GM23338 (cell line): ENCODE measurements around the gene CDC23.

Experiments
- CTCF ChIP-seq, 2 experiments: fragments of 200-600 bp in 1 of 2; sonication (generic) in 1 of 2; conservative IDR thresholded peaks; 2 replicates each; pipeline versions ENCODE4 v1.5.1 to v1.6.1; 2016 to 2017; ENCODE audit warnings: antibody characterized with exemption in 2 of 2, low read depth in 2 of 2, mild to moderate bottlenecking in 2 of 2, moderate library complexity in 1 of 2
- REST ChIP-seq: IDR thresholded peaks from one replicate; pipeline ENCODE4 v1.6.1; 2018; ENCODE audit warnings: antibody characterized with exemption; ENCODE audit not compliant: unreplicated experiment

GRCh38 chr5:138157626-138158025 lies 55.5 kb downstream of the CDC23 start:
- TF ChIP-seq CTCF (conservative IDR thresholded peaks at IDR 0.05; ENCODE audit: low read depth in 2 of 2) (no peak), REST (no peak)
